SK-N-SH (cell line): ENCODE measurements around the gene BCL2L13.

Source experiments
- CHD2 ChIP-seq: fragments of 150-350 bp; IDR thresholded peaks from 2 replicates; pipeline ENCODE4 v1.6.1; 2018; ENCODE audit warnings: low read length; ENCODE audit not compliant: partially characterized antibody
- CTCF ChIP-seq: fragments of 200-600 bp; sonication (generic); IDR thresholded peaks from 2 replicates; pipeline ENCODE4 v1.6.1; 2017; ENCODE audit warnings: antibody characterized with exemption, mild to moderate bottlenecking, moderate library complexity
- ELF1 ChIP-seq: IDR thresholded peaks from 2 replicates; pipeline ENCODE4 v1.4.0; 2012
- EZH2phosphoT487 ChIP-seq: fragments of 200-600 bp; sonication (generic); IDR thresholded peaks from 2 replicates; pipeline ENCODE4 v1.6.1; 2017; ENCODE audit warnings: low read depth, mixed run types, mild to moderate bottlenecking, antibody characterized with exemption, moderate library complexity, borderline replicate concordance
- GABPA ChIP-seq: IDR thresholded peaks from 2 replicates; pipeline ENCODE4 v1.4.0; 2012; ENCODE audit warnings: low read depth, mild to moderate bottlenecking
- JUND ChIP-seq: IDR thresholded peaks from 2 replicates; pipeline ENCODE4 v1.4.0; 2012
- PBX3 ChIP-seq: IDR thresholded peaks from 2 replicates; pipeline ENCODE4; 2012
- POLR2AphosphoS5 ChIP-seq: IDR thresholded peaks from 2 replicates; pipeline ENCODE4 v1.6.1; 2012; ENCODE audit warnings: low read depth, low read length
- SMC3 ChIP-seq: IDR thresholded peaks from 2 replicates; pipeline ENCODE4 v1.6.1; 2012; ENCODE audit warnings: low read depth, low read length, improper control_type of control experiment

GRCh38 chr22:17779286-17780115 lies 140.9 kb downstream of the BCL2L13 start:
- no peak for TF ChIP-seq PBX3
- no peak for TF ChIP-seq CTCF
- TF ChIP-seq POLR2AphosphoS5: no peak
- TF ChIP-seq GABPA: no peak
- no peak for TF ChIP-seq ELF1
- TF ChIP-seq EZH2phosphoT487: no peak
- no peak for TF ChIP-seq CHD2
- no peak for TF ChIP-seq JUND
- no peak for TF ChIP-seq SMC3
